Adrenal gland (tissue), 12 donors: ENCODE results near the gene BLVRB. TPM values are rescaled to one million over a fixed set of nuclear protein-coding genes. Genes with fewer than 3 reads are reported as not detected.
"Not testable (repeated sequence)": the region's sequence is repeated elsewhere in the genome, so short reads cannot be mapped to it uniquely, and the experiment has no call there.

Experiments
- DNase-seq, 7 donors: peaks; one replicate each; pipeline ENCODE4 v3.0.0-alpha.2; 2019 to 2020
- H3K27ac ChIP-seq, 5 donors: fragments of 200-600 bp; sonication (generic) in 4 of 5; 1 replicate in 3 of 5; 2 replicates in 2 of 5; pipeline versions ENCODE4 v1.5.1 to v1.8.0; 2016 to 2020; ENCODE audit warnings: mild to moderate bottlenecking in 1 of 5
- H3K27me3 ChIP-seq: fragments of 200-600 bp; 2 replicates; pipeline ENCODE4 v1.8.0; 2021
- H3K36me3 ChIP-seq, 2 donors: fragments of 200-600 bp; replicated peaks in 1 of 2; 1 replicate in 1 of 2; 2 replicates in 1 of 2; pipeline versions ENCODE4 v1.5.1 to v1.8.0; 2018 to 2022
- H3K4me1 ChIP-seq, 2 donors: fragments of 200-600 bp; replicated peaks in 1 of 2; 1 replicate in 1 of 2; 2 replicates in 1 of 2; pipeline versions ENCODE4 v1.5.1 to v1.8.0; 2018 to 2021
- H3K4me3 ChIP-seq, 4 donors: fragments of 200-600 bp; sonication (generic) in 3 of 4; one replicate each; pipeline ENCODE4 v1.5.1; 2016 to 2018
- H3K9me3 ChIP-seq, 3 donors: fragments of 200-600 bp; sonication (generic) in 1 of 3; replicated peaks in 1 of 3; 1 replicate in 2 of 3; 2 replicates in 1 of 3; pipeline versions ENCODE4 v1.5.1 to v1.8.0; 2016 to 2021
- POLR2A ChIP-seq, 2 donors: fragments of 450-650 bp; IDR thresholded peaks; one replicate each; pipeline ENCODE4 v1.6.1; 2017; ENCODE audit warnings: antibody characterized with exemption in 2 of 2, mild to moderate bottlenecking in 2 of 2, moderate library complexity in 1 of 2
- WGBS, 4 donors: extraction: QIAGEN DNeasy Blood & Tissue Kit in 2 of 4; methylation state at CpG; one replicate each; pipeline versions ENCODE4 v1.1.5 to v1.1.7; 2013 to 2017; 5-methylcytosine and 5-hydroxymethylcytosine counted together
- intact Hi-C, 2 donors: fragments of 100-400 bp; cut with DNase I; formaldehyde crosslinking; loops; one replicate each; pipeline versions ENCODE4 v1.14.1 to v1.15.0; 2022 to 2023
- polyA plus RNA-seq, 3 donors: library from polyadenylated mRNA; stranded (reverse); fragments of 200-250 nt in 2 of 3; fragments of 350-450 nt in 1 of 3; fragmentation: Illumina TruSeq in 1 of 3; extraction: RNeasy Lipid Tissue Mini Kit (QIAGEN cat#74804) in 1 of 3; gene quantifications; one replicate each; pipeline ENCODE4 v1.2.3, GENCODE V29; 2013 to 2014
- total RNA-seq, 9 donors: library from RNA; depleted of rRNA in 4 of 9; stranded (reverse); fragments of >200 nt in 4 of 9; fragments of 120-200 nt in 1 of 9; fragmentation: NEBNext Ultra II Directional in 1 of 9; extraction: Animal tissue kit (Norgen Biotek cat#: 25700) in 1 of 9; gene quantifications; one replicate each; pipeline versions ENCODE4 v1.1.0 to v1.2.4, GENCODE V29; 2013 to 2023
- TF ChIP-seq, protein P1 (sequence below), 6 experiments: fragments of 450-650 bp in 4 of 6; fragments of 200-600 bp in 2 of 6; sonication (generic) in 1 of 6; IDR thresholded peaks; 1 replicate in 5 of 6; 2 replicates in 1 of 6; pipeline versions ENCODE4 v1.5.1 to v1.8.0; 2016 to 2021; ENCODE audit warnings: antibody characterized with exemption in 6 of 6, mild to moderate bottlenecking in 2 of 6, moderate library complexity in 1 of 6
- donor health status: healthy with polysubstance abuse.
- donor health status: Bipolar disorder and iron deficiency.
- donor health status: DM: yes; HTN: yes; CAD: no.
- donor health status: DM: no; HTN: no; CAD: no.
- donor health status: DM: no; HTN: no; CAD: no.
- donor health status: DM: yes; HTN: yes; CAD: no.

Gene BLVRB
- total and polyA plus RNA-seq, 12 donors, result 53.8 to 303 (median 123) TPM

GRCh38 chr19:40502647-40503319 lies 37.2 kb upstream of the BLVRB start:
- no peaks in the 10 kb centered on the region for H3K9me3 ChIP-seq
- H3K4me3 ChIP-seq, result no peak overlapping the region
- H3K4me1 ChIP-seq, result no peaks in the 10 kb centered on the region
- DNase-seq, result no peak
- WGBS, 4 donors, result 65 to 83% (median 76%) methylated on average over 6 of the region's 6 CpGs
- no peak overlapping the region for H3K27ac ChIP-seq
- intact Hi-C loops, result no loop called here
- no peak for TF ChIP-seq POLR2A (IDR thresholded peaks at IDR 0.05)
- TF ChIP-seq, protein P1, sequence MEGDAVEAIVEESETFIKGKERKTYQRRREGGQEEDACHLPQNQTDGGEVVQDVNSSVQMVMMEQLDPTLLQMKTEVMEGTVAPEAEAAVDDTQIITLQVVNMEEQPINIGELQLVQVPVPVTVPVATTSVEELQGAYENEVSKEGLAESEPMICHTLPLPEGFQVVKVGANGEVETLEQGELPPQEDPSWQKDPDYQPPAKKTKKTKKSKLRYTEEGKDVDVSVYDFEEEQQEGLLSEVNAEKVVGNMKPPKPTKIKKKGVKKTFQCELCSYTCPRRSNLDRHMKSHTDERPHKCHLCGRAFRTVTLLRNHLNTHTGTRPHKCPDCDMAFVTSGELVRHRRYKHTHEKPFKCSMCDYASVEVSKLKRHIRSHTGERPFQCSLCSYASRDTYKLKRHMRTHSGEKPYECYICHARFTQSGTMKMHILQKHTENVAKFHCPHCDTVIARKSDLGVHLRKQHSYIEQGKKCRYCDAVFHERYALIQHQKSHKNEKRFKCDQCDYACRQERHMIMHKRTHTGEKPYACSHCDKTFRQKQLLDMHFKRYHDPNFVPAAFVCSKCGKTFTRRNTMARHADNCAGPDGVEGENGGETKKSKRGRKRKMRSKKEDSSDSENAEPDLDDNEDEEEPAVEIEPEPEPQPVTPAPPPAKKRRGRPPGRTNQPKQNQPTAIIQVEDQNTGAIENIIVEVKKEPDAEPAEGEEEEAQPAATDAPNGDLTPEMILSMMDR (IDR thresholded peaks at IDR 0.05), result no peak
- H3K27me3 ChIP-seq, result no peaks in the 10 kb centered on the region
- no peaks in the 10 kb centered on the region for H3K36me3 ChIP-seq

- Histone ChIP-seq H3K27me3 (no peaks in the 10 kb centered on the region), H3K4me3 (no peak overlapping the region), H3K36me3 (no peaks in the 10 kb centered on the region), H3K9me3 (no peaks in the 10 kb centered on the region), H3K4me1 (no peaks in the 10 kb centered on the region), H3K27ac (no peak overlapping the region)
- DNase-seq, result no peak
- intact Hi-C loops, result no loop called here
- 76 to 88% (median 84%) methylated on average over 6 to 13 of the region's 13 CpGs for WGBS, 4 donors
- no peak for TF ChIP-seq POLR2A (IDR thresholded peaks at IDR 0.05)
Measured at GRCh38 chr19:40502081-40502480, 36.5 kb upstream of the BLVRB start.

GRCh38 chr19:40501599-40501998 lies 36.1 kb upstream of the BLVRB start:
- no peak overlapping the region for H3K4me3 ChIP-seq
- TF ChIP-seq POLR2A (IDR thresholded peaks at IDR 0.05), result no peak
- TF ChIP-seq, protein P1 (IDR thresholded peaks at IDR 0.05), result no peak
- H3K9me3 ChIP-seq, result no peaks in the 10 kb centered on the region
- no peaks in the 10 kb centered on the region for H3K4me1 ChIP-seq
- WGBS, 4 donors, result 82 to 91% (median 87%) methylated on average over 4 of the region's 4 CpGs
- intact Hi-C loops, result no loop called here
- no peaks in the 10 kb centered on the region for H3K36me3 ChIP-seq
- H3K27ac ChIP-seq, result no peak overlapping the region
- H3K27me3 ChIP-seq, result no peaks in the 10 kb centered on the region
- DNase-seq, result no peak

- H3K4me1 ChIP-seq, H3K27ac ChIP-seq, H3K4me3 ChIP-seq, H3K36me3 ChIP-seq, intact Hi-C loops, H3K27me3 ChIP-seq, DNase-seq, H3K9me3 ChIP-seq: not testable (repeated sequence)
- 85 to 94% (median 91%) methylated on average over 8 of the region's 8 CpGs for WGBS, 4 donors
Measured at GRCh38 chr19:40500678-40501530, 35.4 kb upstream of the BLVRB start.

DNA sequence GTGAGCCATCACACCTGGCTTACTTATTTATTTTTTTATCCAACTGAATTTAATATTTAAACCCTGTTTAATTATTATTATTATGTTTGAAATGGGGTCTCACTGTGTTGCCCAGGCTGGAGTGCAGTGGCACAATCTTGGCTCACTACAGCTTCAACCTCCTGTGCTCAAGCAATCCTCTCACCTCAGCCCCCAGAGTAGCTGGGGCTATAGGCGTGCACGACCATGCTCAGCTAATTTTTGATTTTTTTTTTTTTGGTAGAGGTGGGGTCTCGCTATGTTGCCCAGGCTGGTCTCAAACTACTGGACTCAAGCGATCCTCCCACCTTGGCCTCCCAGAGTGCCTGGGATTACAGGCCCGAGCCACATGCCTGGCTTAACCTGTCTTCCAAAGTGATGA lies 33.8 kb upstream of the BLVRB start:
- WGBS, 4 donors, result 90 to 92% (median 91%) methylated on average over 5 of the region's 5 CpGs

More for the DNA sequence above, 33.8 kb upstream of the BLVRB start:
- Histone ChIP-seq H3K36me3 (no peaks in the 10 kb centered on the region), H3K4me3 (no peak overlapping the region), H3K27ac (no peak overlapping the region), H3K9me3 (no peaks in the 10 kb centered on the region), H3K4me1 (no peaks in the 10 kb centered on the region), H3K27me3 (no peaks in the 10 kb centered on the region)
- no peak for DNase-seq
- TF ChIP-seq, protein P1 (IDR thresholded peaks at IDR 0.05), result no peak
- TF ChIP-seq POLR2A (IDR thresholded peaks at IDR 0.05), result no peak
- intact Hi-C loops, result no loop called here
